Activated CD8-positive, alpha-beta T cell treated with anti-CD3 and anti-CD28 coated beads for 36 hours (primary cell): ENCODE measurements around the gene BCKDK. TPM values are rescaled to one million over a fixed set of nuclear protein-coding genes. Genes with fewer than 3 reads are reported as not detected.

Source experiments
- ATAC-seq: fragments of 200-7000 bp; cut with Tn5 transposase; one replicate; pipeline ENCODE4 v1.10.0; 2021; ENCODE audit warnings: mild to moderate bottlenecking, moderate library complexity
- CTCF ChIA-PET: fragments of 350-600 bp; sonication (Branson Sonifier 250); formaldehyde crosslinking; loops from one replicate; lab custom pipeline; 2021; ENCODE audit warnings: antibody characterized with exemption; lab: Charles Lee
- POLR2A ChIA-PET: fragments of 350-600 bp; sonication (Branson Sonifier 250); formaldehyde crosslinking; loops from one replicate; lab custom pipeline; 2021; ENCODE audit warnings: antibody characterized with exemption; lab: Charles Lee
- DNase-seq: peaks from one replicate; pipeline ENCODE4 v3.0.0-alpha.2; 2020
- H3K27ac Mint-ChIP-seq: one replicate; pipeline ENCODE4 v1.8.0; 2021; ENCODE audit warnings: mild to moderate bottlenecking, mixed read lengths
- H3K27me3 Mint-ChIP-seq: one replicate; pipeline ENCODE4 v1.8.0; 2021; ENCODE audit warnings: mixed read lengths
- H3K36me3 Mint-ChIP-seq: one replicate; pipeline ENCODE4 v1.8.0; 2021; ENCODE audit warnings: low read depth, mixed read lengths
- H3K4me1 Mint-ChIP-seq: one replicate; pipeline ENCODE4 v1.8.0; 2021; ENCODE audit warnings: low read depth, mixed read lengths
- H3K4me3 Mint-ChIP-seq: one replicate; pipeline ENCODE4 v1.8.0; 2021; ENCODE audit warnings: mild to moderate bottlenecking, moderate library complexity, mixed read lengths
- H3K9me3 Mint-ChIP-seq: one replicate; pipeline ENCODE4 v1.8.0; 2021; ENCODE audit warnings: mixed read lengths
- intact Hi-C: fragments of 100-400 bp; cut with micrococcal nuclease; formaldehyde crosslinking; loops from one replicate; pipeline ENCODE4 v1.10.0; 2022
- total RNA-seq, 2 experiments: library from RNA; stranded (reverse); gene quantifications; one replicate each; pipeline ENCODE4 v1.2.3, GENCODE V29; 2021
- TF ChIP-seq, protein P1 (sequence below): fragments of 200-600 bp; IDR thresholded peaks from one replicate; pipeline ENCODE4 v1.8.0; 2022; ENCODE audit warnings: antibody characterized with exemption, mild to moderate bottlenecking

Gene BCKDK
- total RNA-seq, 2 experiments from 2014 or later: 55.1 to 58.7 TPM

DNA sequence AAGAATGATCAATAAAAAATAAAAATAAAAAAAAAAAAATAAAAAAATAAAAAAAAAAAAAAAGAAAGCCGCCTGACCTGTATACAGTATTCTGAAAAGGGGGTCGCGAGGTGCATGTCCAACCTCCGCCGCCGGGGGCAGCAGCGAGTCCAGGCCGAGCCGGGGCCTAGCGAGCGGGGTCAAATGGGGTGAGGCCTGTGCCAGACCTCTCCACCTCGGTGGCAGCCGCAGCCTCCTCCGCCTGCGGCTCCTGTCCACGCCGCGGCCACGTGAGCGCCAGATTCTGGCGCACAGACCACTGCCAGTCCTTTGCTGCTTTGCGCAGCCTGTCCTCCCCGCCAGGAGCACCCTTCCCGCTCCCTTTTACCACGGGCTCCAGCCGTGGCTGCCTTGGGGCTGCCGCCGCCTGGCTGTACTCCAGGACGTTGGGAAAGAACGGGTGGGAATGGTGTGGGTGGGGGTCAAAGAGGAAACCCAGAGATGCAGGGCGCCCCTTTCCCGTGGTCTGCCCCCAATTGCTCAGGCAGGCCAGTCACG lies 2.4 kb upstream of the BCKDK start:
- peak overlapping the region; percentile 47 for H3K4me3 Mint-ChIP-seq
- POLR2A ChIA-PET: no interaction called here

DNA sequence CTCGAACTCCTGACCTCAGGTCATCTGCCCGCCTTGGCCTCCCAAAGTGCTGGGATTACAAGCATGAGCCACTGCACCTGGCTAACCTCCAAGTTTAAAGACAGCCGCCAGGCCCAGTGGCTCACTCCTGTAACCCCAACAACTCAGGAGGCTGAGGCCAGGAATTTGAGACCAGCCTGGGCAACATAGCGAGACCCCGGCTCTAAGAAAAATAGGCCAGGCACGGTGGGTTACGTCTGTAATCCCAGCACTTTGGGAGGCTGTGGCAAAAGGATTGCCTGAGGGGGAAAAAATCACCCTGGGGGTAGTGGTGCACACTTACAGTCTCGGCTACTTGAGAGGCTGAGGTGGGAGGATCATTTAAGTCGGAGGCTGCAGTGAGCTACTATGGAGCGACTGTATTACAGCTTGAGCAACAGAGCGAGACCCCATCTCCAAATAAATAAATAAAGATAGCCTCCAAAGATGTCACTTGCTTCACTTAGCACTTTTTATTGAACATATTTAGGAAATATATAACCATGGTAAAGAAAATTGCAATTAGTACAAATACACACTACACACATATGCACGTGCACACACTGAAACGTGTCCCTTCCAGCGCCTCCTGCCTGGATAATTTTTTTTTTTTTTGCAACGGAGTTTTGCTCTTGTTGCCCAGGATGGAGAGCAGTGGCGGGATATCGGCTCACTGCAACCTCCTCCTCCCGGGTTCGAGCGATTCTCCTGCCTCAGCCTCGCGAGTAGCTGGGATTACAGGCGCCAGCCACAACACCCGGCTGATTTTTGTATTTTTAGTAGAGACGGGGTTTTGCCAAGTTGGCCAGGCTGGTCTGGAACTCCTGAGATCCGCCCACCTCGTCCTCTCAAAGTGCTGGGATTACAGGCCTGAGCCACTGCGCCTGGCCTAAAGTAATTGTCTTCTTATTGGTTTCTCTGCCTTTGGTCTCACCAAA lies 1.4 kb upstream of the BCKDK start:
- DNase-seq: no peak
- Mint-ChIP-seq H3K36me3 (peaks cover 14% of the 10 kb centered on the region), H3K27ac (peak overlapping the region; percentile 90), H3K4me3 (peak overlapping the region; percentile 81), H3K4me1 (peaks cover 34% of the 10 kb centered on the region), H3K27me3 (no peaks in the 10 kb centered on the region), H3K9me3 (no peaks in the 10 kb centered on the region)
- TF ChIP-seq, protein P1, sequence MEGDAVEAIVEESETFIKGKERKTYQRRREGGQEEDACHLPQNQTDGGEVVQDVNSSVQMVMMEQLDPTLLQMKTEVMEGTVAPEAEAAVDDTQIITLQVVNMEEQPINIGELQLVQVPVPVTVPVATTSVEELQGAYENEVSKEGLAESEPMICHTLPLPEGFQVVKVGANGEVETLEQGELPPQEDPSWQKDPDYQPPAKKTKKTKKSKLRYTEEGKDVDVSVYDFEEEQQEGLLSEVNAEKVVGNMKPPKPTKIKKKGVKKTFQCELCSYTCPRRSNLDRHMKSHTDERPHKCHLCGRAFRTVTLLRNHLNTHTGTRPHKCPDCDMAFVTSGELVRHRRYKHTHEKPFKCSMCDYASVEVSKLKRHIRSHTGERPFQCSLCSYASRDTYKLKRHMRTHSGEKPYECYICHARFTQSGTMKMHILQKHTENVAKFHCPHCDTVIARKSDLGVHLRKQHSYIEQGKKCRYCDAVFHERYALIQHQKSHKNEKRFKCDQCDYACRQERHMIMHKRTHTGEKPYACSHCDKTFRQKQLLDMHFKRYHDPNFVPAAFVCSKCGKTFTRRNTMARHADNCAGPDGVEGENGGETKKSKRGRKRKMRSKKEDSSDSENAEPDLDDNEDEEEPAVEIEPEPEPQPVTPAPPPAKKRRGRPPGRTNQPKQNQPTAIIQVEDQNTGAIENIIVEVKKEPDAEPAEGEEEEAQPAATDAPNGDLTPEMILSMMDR: no peak
- intact Hi-C loops: no loop called here
- ATAC-seq: no peak
- CTCF ChIA-PET: interaction anchor here (1.0 to 1.9 kb wide), 3 partner anchors 33 to 37 kb away, joined by 3 to 9 read pairs (median 5); partner anchors contain the start of genes ZNF646 and ZNF668
- POLR2A ChIA-PET: interaction anchor here (1.6 to 2.8 kb wide), 4 partner anchors 10 to 73 kb away, joined by 3 to 15 read pairs (median 6); partner anchors contain the start of genes FUS, KAT8 and VKORC1

More for the DNA sequence above, 2.4 kb upstream of the BCKDK start:
- peaks cover 33% of the 10 kb centered on the region for H3K4me1 Mint-ChIP-seq
- ATAC-seq (peak; percentile 79), DNase-seq (peak; percentile 94)
- no peaks in the 10 kb centered on the region for H3K9me3 Mint-ChIP-seq
- H3K27ac Mint-ChIP-seq: peak overlapping the region; percentile 60
- H3K27me3 Mint-ChIP-seq: no peaks in the 10 kb centered on the region
- TF ChIP-seq, protein P1: peak; percentile 91
- intact Hi-C loops: no loop called here
- CTCF ChIA-PET: no interaction called here
- peaks cover 13% of the 10 kb centered on the region for H3K36me3 Mint-ChIP-seq

DNA sequence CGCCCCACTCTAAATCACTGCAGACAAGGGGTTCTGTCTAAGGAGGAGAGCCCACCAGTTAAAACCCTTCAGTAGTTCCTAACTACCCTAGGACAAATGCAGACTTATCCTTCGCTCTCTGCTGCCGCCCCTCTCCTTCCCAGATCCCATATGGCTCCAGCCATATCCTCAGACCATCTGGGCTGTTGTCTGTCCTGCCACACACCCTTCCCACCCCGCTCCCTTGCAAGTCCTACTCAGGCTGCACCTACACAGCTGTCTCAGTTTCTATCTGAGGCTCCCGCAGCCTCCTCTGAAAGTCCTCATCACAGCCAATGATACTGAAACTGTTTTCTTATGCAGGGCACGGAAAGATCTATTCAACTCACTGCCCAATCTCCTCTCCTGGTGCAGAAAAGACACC lies 720 bp upstream of the BCKDK start:
- Mint-ChIP-seq H3K36me3 (peaks cover 15% of the 10 kb centered on the region), H3K27me3 (no peaks in the 10 kb centered on the region), H3K27ac (peak overlapping the region; percentile 90), H3K4me3 (peak overlapping the region; percentile 81), H3K9me3 (no peaks in the 10 kb centered on the region), H3K4me1 (peaks cover 34% of the 10 kb centered on the region)
- ATAC-seq (peak; percentile 68), DNase-seq (peak; percentile 73)
- ChIA-PET CTCF (interaction anchor here (1.0 to 1.9 kb wide), 3 partner anchors 33 to 37 kb away, joined by 3 to 9 read pairs (median 5); partner anchors contain the start of genes ZNF646 and ZNF668), POLR2A (interaction anchor here (0.9 to 2.8 kb wide), 6 partner anchors 10 to 72 kb away, joined by 3 to 15 read pairs (median 5); partner anchors contain the start of genes FUS, KAT8 and VKORC1)
- intact Hi-C loops: no loop called here
- TF ChIP-seq, protein P1: no peak

DNA sequence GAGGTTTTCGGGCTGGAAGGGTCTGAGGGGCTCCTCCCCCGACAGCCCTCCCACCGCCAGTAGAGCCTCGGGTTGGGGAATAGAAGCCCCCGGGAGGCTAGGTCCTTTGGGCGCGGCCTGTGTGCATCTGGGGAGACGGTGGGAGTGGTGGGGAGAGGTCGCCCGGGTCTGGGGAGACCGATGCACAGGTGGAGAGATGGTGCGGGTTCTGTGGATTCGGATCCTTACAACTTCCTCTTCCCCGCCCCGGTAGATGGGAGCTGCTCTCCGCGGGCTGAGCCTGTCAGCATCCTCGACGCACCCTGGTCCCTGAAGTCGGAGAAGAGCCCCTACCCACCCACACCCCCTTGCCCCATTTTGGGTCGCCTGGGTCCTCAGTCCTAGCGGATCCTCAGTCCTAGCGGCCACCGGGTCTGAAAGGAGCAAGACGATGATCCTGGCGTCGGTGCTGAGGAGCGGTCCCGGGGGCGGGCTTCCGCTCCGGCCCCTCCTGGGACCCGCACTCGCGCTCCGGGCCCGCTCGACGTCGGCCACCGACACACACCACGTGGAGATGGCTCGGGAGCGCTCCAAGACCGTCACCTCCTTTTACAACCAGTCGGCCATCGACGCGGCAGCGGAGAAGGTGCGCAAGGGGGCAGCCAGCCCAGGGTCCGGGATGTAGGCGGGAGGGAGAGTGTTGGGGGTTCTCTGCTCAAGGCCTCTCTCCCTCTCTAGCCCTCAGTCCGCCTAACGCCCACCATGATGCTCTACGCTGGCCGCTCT lies 790 bp downstream of the BCKDK start:
- Mint-ChIP-seq H3K4me3 (peak overlapping the region; percentile 79), H3K36me3 (peaks cover 18% of the 10 kb centered on the region), H3K27me3 (no peaks in the 10 kb centered on the region), H3K4me1 (peaks cover 38% of the 10 kb centered on the region), H3K9me3 (no peaks in the 10 kb centered on the region), H3K27ac (peak overlapping the region; percentile 65)
- DNase-seq: no peak
- ChIA-PET CTCF (interaction anchor here (1.1 kb wide), 1 partner anchor 33 kb away, joined by 6 read pairs; no protein-coding TSS in a partner anchor), POLR2A (interaction anchor here (0.6 to 2.8 kb wide), 4 partner anchors 9 to 71 kb away, joined by 3 to 15 read pairs (median 4); partner anchors contain the start of genes FUS, KAT8 and VKORC1)
- intact Hi-C loops: no loop called here
- TF ChIP-seq, protein P1: no peak
- ATAC-seq: no peak
